H9 (cell line): Measurements from ENCODE around the gene DNAH8. TPM values are rescaled to one million over a fixed set of nuclear protein-coding genes. Genes with fewer than 3 reads are reported as not detected.

Source experiments
- DNase-seq: peaks from one replicate; pipeline ENCODE4 v3.0.0-alpha.2; 2017
- H2AFZ ChIP-seq: one replicate; pipeline ENCODE4 v1.6.1; 2013; ENCODE audit warnings: mild to moderate bottlenecking, low read length, control low read depth, moderate library complexity
- H2AK5ac ChIP-seq: 2 replicates; pipeline ENCODE4 v1.6.1; 2013; ENCODE audit warnings: low read length, control low read depth, mixed read lengths; ENCODE audit not compliant: insufficient read length
- H2BK120ac ChIP-seq: one replicate; pipeline ENCODE4 v1.6.1; 2013; ENCODE audit warnings: low read depth, mild to moderate bottlenecking, low read length, control low read depth, inconsistent platforms; ENCODE audit not compliant: poor library complexity, severe bottlenecking
- H2BK12ac ChIP-seq: 2 replicates; pipeline ENCODE4 v1.6.1; 2013; ENCODE audit warnings: low read length, control low read depth, mixed read lengths, low read depth; ENCODE audit not compliant: insufficient read length
- H2BK15ac ChIP-seq: 2 replicates; pipeline ENCODE4 v1.6.1; 2013; ENCODE audit warnings: low read depth, low read length, control low read depth
- H2BK20ac ChIP-seq: one replicate; pipeline ENCODE4 v1.6.1; 2013; ENCODE audit warnings: low read depth, mild to moderate bottlenecking, low read length, control low read depth, inconsistent platforms; ENCODE audit not compliant: poor library complexity, severe bottlenecking
- H2BK5ac ChIP-seq: 2 replicates; pipeline ENCODE4 v1.6.1; 2013; ENCODE audit warnings: low read length, control low read depth, mixed read lengths; ENCODE audit not compliant: insufficient read length
- H3K14ac ChIP-seq: 2 replicates; pipeline ENCODE4 v1.6.1; 2013; ENCODE audit warnings: low read length, control low read depth; ENCODE audit not compliant: insufficient read depth
- H3K18ac ChIP-seq: 2 replicates; pipeline ENCODE4 v1.6.1; 2013; ENCODE audit warnings: low read depth, mild to moderate bottlenecking, mixed read lengths, low read length, control low read depth; ENCODE audit not compliant: insufficient read length
- H3K23ac ChIP-seq: 2 replicates; pipeline ENCODE4 v1.6.1; 2013; ENCODE audit warnings: low read length, control low read depth, mixed read lengths, low read depth; ENCODE audit not compliant: insufficient read length
- H3K23me2 ChIP-seq: 2 replicates; pipeline ENCODE4 v1.6.1; 2013; ENCODE audit warnings: low read depth, mild to moderate bottlenecking, mixed read lengths, low read length, control low read depth; ENCODE audit not compliant: insufficient read length, poor library complexity, severe bottlenecking
- H3K27ac ChIP-seq: 2 replicates; pipeline ENCODE4 v1.5.1; 2013; ENCODE audit warnings: low read length, control low read depth, mixed read lengths, low read depth; ENCODE audit not compliant: insufficient read length
- H3K27me3 ChIP-seq: 2 replicates; pipeline ENCODE4 v1.6.1; 2013; ENCODE audit warnings: low read length, control low read depth, inconsistent platforms; ENCODE audit not compliant: insufficient read depth
- H3K4ac ChIP-seq: 2 replicates; pipeline ENCODE4 v1.6.1; 2013; ENCODE audit warnings: low read depth, mild to moderate bottlenecking, control low read depth, inconsistent platforms, low read length, moderate library complexity
- H3K4me1 ChIP-seq: 2 replicates; pipeline ENCODE4 v1.6.1; 2013; ENCODE audit warnings: low read length, control low read depth, inconsistent platforms; ENCODE audit not compliant: insufficient read depth
- H3K4me2 ChIP-seq: 2 replicates; pipeline ENCODE4 v1.6.1; 2013; ENCODE audit warnings: low read length, control low read depth, mixed read lengths; ENCODE audit not compliant: insufficient read length, insufficient read depth
- H3K56ac ChIP-seq: 2 replicates; pipeline ENCODE4 v1.6.1; 2013; ENCODE audit warnings: low read depth, mild to moderate bottlenecking, mixed read lengths, low read length, control low read depth; ENCODE audit not compliant: insufficient read length
- H3K79me1 ChIP-seq: 2 replicates; pipeline ENCODE4 v1.6.1; 2013; ENCODE audit warnings: low read depth, mild to moderate bottlenecking, moderate library complexity, low read length, control low read depth, inconsistent platforms; ENCODE audit not compliant: insufficient read depth, poor library complexity, severe bottlenecking
- H3K79me2 ChIP-seq: 2 replicates; pipeline ENCODE4 v1.6.1; 2013; ENCODE audit warnings: low read length, control low read depth, inconsistent platforms; ENCODE audit not compliant: insufficient read depth
- H3K9ac ChIP-seq: 2 replicates; pipeline ENCODE4 v1.6.1; 2013; ENCODE audit warnings: low read length, control low read depth, mixed read lengths; ENCODE audit not compliant: insufficient read length; ENCODE audit errors: extremely low read depth
- H3K9me3 ChIP-seq: one replicate; pipeline ENCODE4 v1.6.1; 2013; ENCODE audit warnings: low read depth, low read length, inconsistent platforms; ENCODE audit not compliant: control insufficient read depth
- H3T11ph ChIP-seq: one replicate; pipeline ENCODE4 v1.6.1; 2013; ENCODE audit warnings: mild to moderate bottlenecking, low read length, control low read depth, inconsistent platforms
- H4K20me1 ChIP-seq: one replicate; pipeline ENCODE4 v1.6.1; 2013; ENCODE audit not compliant: control insufficient read depth, insufficient read length, insufficient read depth
- H4K5ac ChIP-seq: 2 replicates; pipeline ENCODE4 v1.6.1; 2013; ENCODE audit warnings: low read depth, mild to moderate bottlenecking, mixed read lengths, low read length, control low read depth; ENCODE audit not compliant: insufficient read length
- H4K8ac ChIP-seq: replicated peaks from 2 replicates; pipeline ENCODE4 v1.6.1; 2013; ENCODE audit warnings: low read length, control low read depth, mixed read lengths, low read depth; ENCODE audit not compliant: insufficient read length
- H4K91ac ChIP-seq: 2 replicates; pipeline ENCODE4 v1.6.1; 2013; ENCODE audit warnings: low read depth, mild to moderate bottlenecking, moderate library complexity, mixed read lengths, low read length, control low read depth; ENCODE audit not compliant: insufficient read length
- H3K27ac Mint-ChIP-seq, 3 experiments: 2 replicates in 2 of 3; 3 replicates in 1 of 3; pipeline ENCODE4 v1.8.0; 2020 to 2021; ENCODE audit warnings: mixed read lengths in 3 of 3, mild to moderate bottlenecking in 1 of 3, moderate library complexity in 1 of 3
- H3K27me3 Mint-ChIP-seq: 2 replicates; pipeline ENCODE4 v1.8.0; 2021; ENCODE audit warnings: low read depth, mild to moderate bottlenecking, moderate library complexity, mixed read lengths
- H3K36me3 Mint-ChIP-seq, 3 experiments: 2 replicates in 2 of 3; 3 replicates in 1 of 3; pipeline ENCODE4 v1.8.0; 2020 to 2021; ENCODE audit warnings: low read depth in 3 of 3, mixed read lengths in 3 of 3; ENCODE audit not compliant: insufficient read depth in 1 of 3
- H3K4me1 Mint-ChIP-seq, 2 experiments: 2 replicates each; pipeline ENCODE4 v1.8.0; 2020; ENCODE audit warnings: mixed read lengths in 2 of 2
- H3K4me3 Mint-ChIP-seq, 2 experiments: 2 replicates in 1 of 2; 3 replicates in 1 of 2; pipeline ENCODE4 v1.8.0; 2020 to 2021; ENCODE audit warnings: mild to moderate bottlenecking in 2 of 2, mixed read lengths in 2 of 2, moderate library complexity in 1 of 2
- H3K9me3 Mint-ChIP-seq, 2 experiments: 2 replicates in 1 of 2; 3 replicates in 1 of 2; pipeline ENCODE4 v1.8.0; 2020; ENCODE audit warnings: mild to moderate bottlenecking in 2 of 2, mixed read lengths in 2 of 2, moderate library complexity in 1 of 2
- WGBS: extraction: QIAGEN DNeasy Blood & Tissue Kit; methylation state at CpG from one replicate; pipeline ENCODE4 v1.1.7; 2013; ENCODE audit warnings: missing lambda C conversion rate, low lambda C conversion rate, mixed read lengths; ENCODE audit not compliant: insufficient read length; ENCODE audit errors: extremely low coverage; 5-methylcytosine and 5-hydroxymethylcytosine counted together
- total RNA-seq: library from RNA; stranded (reverse); gene quantifications from 2 replicates; pipeline ENCODE4 v1.2.1, GENCODE V29; 2021
- TF ChIP-seq, protein P1 (sequence below): fragments of 200-600 bp; sonication (generic); conservative IDR thresholded peaks from 3 replicates; pipeline ENCODE4 v1.8.0; 2021; ENCODE audit warnings: antibody characterized with exemption, mild to moderate bottlenecking

Gene DNAH8
- total RNA-seq, 1 experiment from 2014 or later = not detected

DNA sequence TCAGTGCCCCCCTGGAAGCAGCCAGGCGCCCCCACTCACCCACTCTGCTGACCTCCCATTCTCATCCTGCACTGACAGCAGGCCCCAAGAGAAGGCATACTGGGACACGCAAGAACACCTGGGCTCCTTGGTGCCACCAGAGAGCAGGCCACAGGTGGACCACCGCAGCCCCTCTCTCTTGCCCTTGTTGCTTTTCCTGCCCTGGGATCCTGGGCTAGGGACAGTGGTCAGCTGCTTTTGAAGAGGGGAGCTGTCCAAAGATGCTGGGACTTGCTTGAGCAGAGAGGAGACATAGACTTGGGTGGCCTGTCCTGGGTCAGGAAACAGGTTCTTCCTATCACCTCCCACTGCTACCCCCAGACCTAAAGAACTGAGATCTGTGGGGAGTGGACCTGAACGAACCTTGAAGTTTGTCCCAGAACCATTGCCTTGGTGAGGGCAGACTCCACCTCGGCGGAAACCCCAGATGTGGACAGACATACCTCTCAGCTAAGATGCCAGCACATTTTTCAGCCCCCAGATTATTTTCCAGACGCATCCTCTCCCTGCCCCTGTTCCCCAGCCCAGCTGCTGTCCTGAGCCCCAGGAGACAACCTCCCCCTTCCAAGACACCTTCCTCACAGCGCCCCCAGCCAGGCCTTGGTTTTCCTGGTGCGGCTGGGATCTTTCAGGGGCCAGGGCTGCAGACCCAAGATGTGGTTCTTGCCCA is 334.6 kb downstream of the DNAH8 start:
- no peak overlapping the region for H2BK5ac ChIP-seq
- H2AK5ac ChIP-seq = no peak overlapping the region
- TF ChIP-seq, protein P1, sequence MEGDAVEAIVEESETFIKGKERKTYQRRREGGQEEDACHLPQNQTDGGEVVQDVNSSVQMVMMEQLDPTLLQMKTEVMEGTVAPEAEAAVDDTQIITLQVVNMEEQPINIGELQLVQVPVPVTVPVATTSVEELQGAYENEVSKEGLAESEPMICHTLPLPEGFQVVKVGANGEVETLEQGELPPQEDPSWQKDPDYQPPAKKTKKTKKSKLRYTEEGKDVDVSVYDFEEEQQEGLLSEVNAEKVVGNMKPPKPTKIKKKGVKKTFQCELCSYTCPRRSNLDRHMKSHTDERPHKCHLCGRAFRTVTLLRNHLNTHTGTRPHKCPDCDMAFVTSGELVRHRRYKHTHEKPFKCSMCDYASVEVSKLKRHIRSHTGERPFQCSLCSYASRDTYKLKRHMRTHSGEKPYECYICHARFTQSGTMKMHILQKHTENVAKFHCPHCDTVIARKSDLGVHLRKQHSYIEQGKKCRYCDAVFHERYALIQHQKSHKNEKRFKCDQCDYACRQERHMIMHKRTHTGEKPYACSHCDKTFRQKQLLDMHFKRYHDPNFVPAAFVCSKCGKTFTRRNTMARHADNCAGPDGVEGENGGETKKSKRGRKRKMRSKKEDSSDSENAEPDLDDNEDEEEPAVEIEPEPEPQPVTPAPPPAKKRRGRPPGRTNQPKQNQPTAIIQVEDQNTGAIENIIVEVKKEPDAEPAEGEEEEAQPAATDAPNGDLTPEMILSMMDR = 0 out of 3 replicates have a peak, but pooled peaks have one; percentile 13
- H2BK15ac ChIP-seq = no peak overlapping the region
- no peak overlapping the region for H4K91ac ChIP-seq
- H2AFZ ChIP-seq = no peak overlapping the region
- no peak overlapping the region for H2BK12ac ChIP-seq
- H3K56ac ChIP-seq = no peak overlapping the region
- no peak overlapping the region for H3K9ac ChIP-seq
- WGBS = no CpG with 5 or more reads among the region's 9 CpGs
- no peak overlapping the region for H3K27ac Mint-ChIP-seq
- no peak overlapping the region for H3K14ac ChIP-seq
- H3K27ac ChIP-seq = no peak overlapping the region
- H3K27me3 Mint-ChIP-seq = peaks cover 72% of the 10 kb centered on the region
- H4K20me1 ChIP-seq = no peaks in the 10 kb centered on the region
- no peaks in the 10 kb centered on the region for H3K36me3 Mint-ChIP-seq
- no peaks in the 10 kb centered on the region for H3K9me3 ChIP-seq
- no peak overlapping the region for H3T11ph ChIP-seq
- H3K23me2 ChIP-seq = peaks cover 11% of the 10 kb centered on the region
- peak overlapping the region; percentile 51 for H3K4me2 ChIP-seq
- no peak overlapping the region for H2BK120ac ChIP-seq
- DNase-seq = peak; percentile 47
- peaks cover 21% of the 10 kb centered on the region; the same call in 1 of the 2 replicates for H3K27me3 ChIP-seq
- peaks cover 3% of the 10 kb centered on the region; the same call in 1 of the 2 replicates for H3K4me1 ChIP-seq
- no peak overlapping the region for H3K23ac ChIP-seq
- H4K5ac ChIP-seq = no peak overlapping the region
- H3K79me2 ChIP-seq = no peaks in the 10 kb centered on the region
- H2BK20ac ChIP-seq = no peak overlapping the region
- no peaks in the 10 kb centered on the region for H3K9me3 Mint-ChIP-seq
- peak overlapping the region; percentile 74 to 84 for H3K4me3 Mint-ChIP-seq
- H3K4ac ChIP-seq = no peak overlapping the region
- H3K4me1 Mint-ChIP-seq = peaks cover 21 to 30% of the 10 kb centered on the region in 2 experiments
- no peaks in the 10 kb centered on the region for H3K79me1 ChIP-seq
- no peak overlapping the region for H4K8ac ChIP-seq
- no peak overlapping the region for H3K18ac ChIP-seq
